Sigmoid colon (tissue), 7 donors: ENCODE data around the gene ZDHHC7. TPM values are rescaled to one million over a fixed set of nuclear protein-coding genes. Genes with fewer than 3 reads are reported as not detected.

Source experiments
- DNase-seq: peaks from one replicate; pipeline ENCODE4 v3.0.0-alpha.2; 2019
- H3K27ac ChIP-seq, 4 donors: fragments of 200-600 bp; sonication (generic); one replicate each; pipeline ENCODE4 v1.5.1; 2016 to 2019; ENCODE audit warnings: mild to moderate bottlenecking in 1 of 4
- H3K27me3 ChIP-seq, 3 donors: fragments of 200-600 bp; sonication (generic); one replicate each; pipeline ENCODE4 v1.5.1; 2019; ENCODE audit warnings: mild to moderate bottlenecking in 1 of 3
- H3K36me3 ChIP-seq, 4 donors: fragments of 200-600 bp; sonication (generic); one replicate each; pipeline ENCODE4 v1.5.1; 2016 to 2019
- H3K4me1 ChIP-seq, 4 donors: fragments of 200-600 bp; sonication (generic); one replicate each; pipeline ENCODE4 v1.5.1; 2017 to 2019
- H3K4me3 ChIP-seq, 4 donors: fragments of 200-600 bp; sonication (generic); one replicate each; pipeline ENCODE4 v1.5.1; 2017 to 2019; ENCODE audit warnings: mild to moderate bottlenecking in 2 of 4, moderate library complexity in 1 of 4
- H3K9me3 ChIP-seq, 4 donors: fragments of 200-600 bp in 3 of 4; sonication (generic) in 3 of 4; one replicate each; pipeline versions ENCODE4 v1.5.1 to v1.6.1; 2013 to 2019
- CTCF ChIP-seq, 4 experiments: fragments of 450-650 bp in 3 of 4; fragments of 200-600 bp in 1 of 4; IDR thresholded peaks; one replicate each; pipeline ENCODE4 v1.5.1; 2016 to 2019; ENCODE audit warnings: antibody characterized with exemption in 4 of 4, mild to moderate bottlenecking in 3 of 4, moderate library complexity in 2 of 4
- EP300 ChIP-seq, 4 donors: sonication (generic); formaldehyde crosslinking; IDR thresholded peaks; one replicate each; pipeline ENCODE4 v1.6.1; 2017; ENCODE audit warnings: antibody characterized with exemption in 4 of 4
- POLR2A ChIP-seq, 2 donors: fragments of 450-650 bp; IDR thresholded peaks; one replicate each; pipeline ENCODE4 v1.6.1; 2016; ENCODE audit warnings: antibody characterized with exemption in 2 of 2, mild to moderate bottlenecking in 2 of 2, moderate library complexity in 2 of 2
- POLR2AphosphoS5 ChIP-seq, 4 donors: sonication (generic); formaldehyde crosslinking; IDR thresholded peaks; one replicate each; pipeline ENCODE4 v1.6.1; 2017; ENCODE audit warnings: antibody characterized with exemption in 4 of 4
- WGBS, 2 donors: extraction: QIAGEN DNeasy Blood & Tissue Kit; methylation state at CpG; one replicate each; pipeline ENCODE4 v1.1.7; 2013; 5-methylcytosine and 5-hydroxymethylcytosine counted together
- intact Hi-C: fragments of 100-400 bp; cut with DNase I; formaldehyde crosslinking; loops from one replicate; pipeline ENCODE4 v1.15.1; 2023
- polyA plus RNA-seq, 3 donors: library from polyadenylated mRNA; stranded (reverse); fragments of 200-250 nt; gene quantifications; one replicate each; pipeline ENCODE4 v1.2.3, GENCODE V29; 2013
- total RNA-seq, 4 donors: library from RNA; depleted of rRNA; stranded (reverse); fragments of >200 nt; gene quantifications; one replicate each; pipeline ENCODE4 v1.1.0, GENCODE V29; 2016
- donor health status: healthy with polysubstance abuse.
- donor health status: Bipolar disorder and iron deficiency.
- donor health status: healthy.

Gene ZDHHC7
- total and polyA plus RNA-seq, 7 donors = 20.8 to 69.5 (median 56.2) TPM

GRCh38 chr16:85011846-85012284 is 530 bp upstream of the ZDHHC7 start:
- intact Hi-C loops = no loop called here
- WGBS, 2 donors = 11 to 16% methylated on average over 17 of the region's 17 CpGs
- Histone ChIP-seq H3K4me1 (peaks cover 0 to 43% (median 41%) of the 10 kb centered on the region in 4 donors), H3K27me3 (no peaks in the 10 kb centered on the region), H3K27ac (peak overlapping the region; percentile 92 to 95 (median 94)), H3K36me3 (no peaks in the 10 kb centered on the region), H3K4me3 (peak overlapping the region; percentile 78 to 89 (median 84)), H3K9me3 (no peaks in the 10 kb centered on the region)
- no peak for DNase-seq
- TF ChIP-seq EP300 (IDR thresholded peaks at IDR 0.05) (no peak), CTCF (IDR thresholded peaks at IDR 0.05) (no peak), POLR2A (IDR thresholded peaks at IDR 0.05) (no peak), POLR2AphosphoS5 (IDR thresholded peaks at IDR 0.05) (no peak)

GRCh38 chr16:85010446-85010930 is 847 bp downstream of the ZDHHC7 start:
- intact Hi-C loops = no loop called here
- WGBS, 2 donors = 6 to 23% methylated on average over 9 of the region's 9 CpGs
- H3K27ac ChIP-seq = peak overlapping the region; percentile 92 to 95 (median 94)
- no peaks in the 10 kb centered on the region for H3K36me3 ChIP-seq
- no peaks in the 10 kb centered on the region for H3K9me3 ChIP-seq
- peak overlapping the region; percentile 78 to 89 (median 84) for H3K4me3 ChIP-seq
- H3K4me1 ChIP-seq = peaks cover 0 to 57% (median 55%) of the 10 kb centered on the region in 4 donors
- peak in 1 of 4 donors; percentile 8 for TF ChIP-seq POLR2AphosphoS5 (IDR thresholded peaks at IDR 0.05)
- TF ChIP-seq EP300 (IDR thresholded peaks at IDR 0.05) = no peak
- no peak for TF ChIP-seq CTCF (IDR thresholded peaks at IDR 0.05)
- TF ChIP-seq POLR2A (IDR thresholded peaks at IDR 0.05) = no peak
- DNase-seq = no peak
- H3K27me3 ChIP-seq = no peaks in the 10 kb centered on the region

GRCh38 chr16:85008271-85008670 is 3.1 kb downstream of the ZDHHC7 start:
- WGBS, 2 donors = 38 to 72% methylated on average over 3 of the region's 3 CpGs
- H3K27me3 ChIP-seq = no peaks in the 10 kb centered on the region
- H3K4me1 ChIP-seq = peaks cover 0 to 79% (median 77%) of the 10 kb centered on the region in 4 donors

GRCh38 chr16:85007496-85008214 is 3.7 kb downstream of the ZDHHC7 start:
- H3K36me3 ChIP-seq = no peaks in the 10 kb centered on the region
- TF ChIP-seq CTCF (IDR thresholded peaks at IDR 0.05) (no peak), POLR2A (IDR thresholded peaks at IDR 0.05) (no peak), EP300 (IDR thresholded peaks at IDR 0.05) (no peak), POLR2AphosphoS5 (IDR thresholded peaks at IDR 0.05) (no peak)
- no peak for DNase-seq
- no peaks in the 10 kb centered on the region for H3K27me3 ChIP-seq
- no peaks in the 10 kb centered on the region for H3K9me3 ChIP-seq
- peaks cover 0 to 85% (median 83%) of the 10 kb centered on the region in 4 donors for H3K4me1 ChIP-seq
- H3K27ac ChIP-seq = peak overlapping the region; percentile 82 to 92 (median 88)
- intact Hi-C loops = no loop called here
- H3K4me3 ChIP-seq = no peak overlapping the region
- 87 to 94% methylated on average over 7 of the region's 7 CpGs for WGBS, 2 donors

More at GRCh38 chr16:85008271-85008670, 3.1 kb downstream of the ZDHHC7 start:
- intact Hi-C loops = no loop called here
- DNase-seq = no peak
- no peak overlapping the region for H3K4me3 ChIP-seq
- no peak for TF ChIP-seq CTCF (IDR thresholded peaks at IDR 0.05)
- TF ChIP-seq EP300 (IDR thresholded peaks at IDR 0.05) = no peak
- no peak for TF ChIP-seq POLR2AphosphoS5 (IDR thresholded peaks at IDR 0.05)
- TF ChIP-seq POLR2A (IDR thresholded peaks at IDR 0.05) = no peak
- no peaks in the 10 kb centered on the region for H3K9me3 ChIP-seq
- no peaks in the 10 kb centered on the region for H3K36me3 ChIP-seq
- H3K27ac ChIP-seq = peak overlapping the region; percentile 82 to 92 (median 88)
